ENCODE measurements around the gene CNTNAP2.

The CNTNAP2 gene

DNA sequence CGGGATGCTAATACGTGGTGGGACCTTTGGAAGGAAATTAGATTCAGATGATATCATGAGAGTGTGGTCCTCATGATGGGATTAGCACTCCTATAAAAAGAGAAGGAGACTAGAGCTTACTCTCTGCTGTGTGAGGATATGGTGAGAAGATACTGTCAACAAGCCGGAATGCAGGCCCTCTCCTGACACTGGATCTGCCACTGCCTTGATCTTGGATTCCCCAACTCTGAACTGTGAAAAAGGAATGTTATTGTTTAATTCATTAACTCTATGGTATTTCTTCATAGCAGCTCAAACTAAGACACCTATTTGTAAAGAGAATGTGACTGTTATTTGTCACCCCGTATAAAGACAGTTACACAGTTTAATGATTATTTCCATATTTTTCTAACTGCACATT, 1246.5 kb downstream of the CNTNAP2 start:
- DNase-seq = no peak
- Histone ChIP-seq H3K4me3 (ENCODE audit: low read depth, low read length) (no peak overlapping the region), H3K4me1 (no peaks in the 10 kb centered on the region), H3K36me3 (no peaks in the 10 kb centered on the region), H3K9me3 (no peaks in the 10 kb centered on the region), H3K27me3 (no peaks in the 10 kb centered on the region)
- TF ChIP-seq, protein P1, sequence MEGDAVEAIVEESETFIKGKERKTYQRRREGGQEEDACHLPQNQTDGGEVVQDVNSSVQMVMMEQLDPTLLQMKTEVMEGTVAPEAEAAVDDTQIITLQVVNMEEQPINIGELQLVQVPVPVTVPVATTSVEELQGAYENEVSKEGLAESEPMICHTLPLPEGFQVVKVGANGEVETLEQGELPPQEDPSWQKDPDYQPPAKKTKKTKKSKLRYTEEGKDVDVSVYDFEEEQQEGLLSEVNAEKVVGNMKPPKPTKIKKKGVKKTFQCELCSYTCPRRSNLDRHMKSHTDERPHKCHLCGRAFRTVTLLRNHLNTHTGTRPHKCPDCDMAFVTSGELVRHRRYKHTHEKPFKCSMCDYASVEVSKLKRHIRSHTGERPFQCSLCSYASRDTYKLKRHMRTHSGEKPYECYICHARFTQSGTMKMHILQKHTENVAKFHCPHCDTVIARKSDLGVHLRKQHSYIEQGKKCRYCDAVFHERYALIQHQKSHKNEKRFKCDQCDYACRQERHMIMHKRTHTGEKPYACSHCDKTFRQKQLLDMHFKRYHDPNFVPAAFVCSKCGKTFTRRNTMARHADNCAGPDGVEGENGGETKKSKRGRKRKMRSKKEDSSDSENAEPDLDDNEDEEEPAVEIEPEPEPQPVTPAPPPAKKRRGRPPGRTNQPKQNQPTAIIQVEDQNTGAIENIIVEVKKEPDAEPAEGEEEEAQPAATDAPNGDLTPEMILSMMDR (IDR thresholded peaks at IDR 0.05; ENCODE audit: low read depth, low read length) = no peak

DNA sequence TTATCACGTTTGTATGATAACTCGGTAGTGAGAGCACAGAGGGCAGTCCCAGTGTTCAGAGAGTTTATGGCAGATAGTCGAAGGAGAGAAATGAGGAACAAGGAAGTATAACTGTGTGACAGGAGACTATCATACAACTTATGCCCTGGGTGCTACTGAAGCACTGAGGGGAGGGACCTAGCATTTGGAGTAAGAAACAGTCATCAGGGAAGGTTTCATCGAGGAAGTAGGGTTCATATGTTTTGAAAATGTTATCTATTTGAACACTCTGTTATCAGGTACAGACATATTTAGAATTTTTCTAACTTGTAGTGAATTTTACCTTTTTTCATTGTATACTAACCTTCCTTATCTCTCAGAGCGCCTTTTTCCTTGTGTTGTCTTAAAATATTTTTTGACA, 1259.6 kb downstream of the CNTNAP2 start:
- TF ChIP-seq, protein P1 (IDR thresholded peaks at IDR 0.05; ENCODE audit: low read depth, low read length) = no peak
- Histone ChIP-seq H3K4me3 (ENCODE audit: low read depth, low read length) (no peak overlapping the region), H3K36me3 (no peaks in the 10 kb centered on the region), H3K27me3 (no peaks in the 10 kb centered on the region), H3K9me3 (no peaks in the 10 kb centered on the region), H3K4me1 (no peaks in the 10 kb centered on the region)
- DNase-seq = no peak

DNA sequence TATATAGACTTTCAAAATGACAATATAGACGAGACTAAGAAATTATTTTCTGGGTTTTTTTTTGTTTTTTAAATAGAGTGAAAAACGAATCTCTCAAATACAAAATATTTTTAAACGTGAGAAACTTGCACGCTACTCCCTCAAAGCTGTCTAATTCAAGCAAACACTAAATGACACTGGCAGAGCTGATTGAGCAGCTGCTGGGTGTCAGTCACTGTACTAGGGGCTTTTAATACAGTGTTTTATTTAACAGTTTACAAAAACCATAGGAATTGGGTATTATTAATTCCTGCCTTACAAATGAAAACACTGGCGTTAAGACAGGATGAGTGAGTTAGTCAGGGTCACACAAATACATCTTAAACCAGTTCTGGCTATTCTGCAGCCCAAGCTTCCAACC, 1264.3 kb downstream of the CNTNAP2 start:
- Histone ChIP-seq H3K27me3 (no peaks in the 10 kb centered on the region), H3K4me1 (no peaks in the 10 kb centered on the region), H3K9me3 (no peaks in the 10 kb centered on the region), H3K4me3 (ENCODE audit: low read depth, low read length) (no peak overlapping the region), H3K36me3 (no peaks in the 10 kb centered on the region)
- TF ChIP-seq, protein P1 (IDR thresholded peaks at IDR 0.05; ENCODE audit: low read depth, low read length) = no peak
- no peak for DNase-seq

DNA sequence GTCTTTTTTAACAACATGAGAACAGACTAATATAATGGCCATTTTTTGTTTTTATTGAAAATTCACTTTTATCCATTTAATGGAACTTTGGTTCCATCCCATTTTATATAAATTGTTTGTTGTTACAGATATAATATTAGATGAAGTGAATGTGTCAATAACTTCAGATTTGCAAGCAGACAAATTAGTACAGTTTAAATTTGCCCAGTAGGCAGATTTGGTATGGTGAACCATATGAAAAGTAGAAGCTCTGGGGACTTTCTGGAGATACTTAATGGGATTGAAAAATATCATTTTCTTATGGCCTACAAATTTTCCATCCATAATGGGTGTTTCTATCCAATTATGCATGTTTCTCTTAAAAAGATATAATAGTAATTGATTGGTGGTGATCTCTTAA, 1277.7 kb downstream of the CNTNAP2 start:
- DNase-seq = no peak
- H3K36me3 ChIP-seq = no peaks in the 10 kb centered on the region
- H3K4me3 ChIP-seq (ENCODE audit: low read depth, low read length) = no peak overlapping the region

DNA sequence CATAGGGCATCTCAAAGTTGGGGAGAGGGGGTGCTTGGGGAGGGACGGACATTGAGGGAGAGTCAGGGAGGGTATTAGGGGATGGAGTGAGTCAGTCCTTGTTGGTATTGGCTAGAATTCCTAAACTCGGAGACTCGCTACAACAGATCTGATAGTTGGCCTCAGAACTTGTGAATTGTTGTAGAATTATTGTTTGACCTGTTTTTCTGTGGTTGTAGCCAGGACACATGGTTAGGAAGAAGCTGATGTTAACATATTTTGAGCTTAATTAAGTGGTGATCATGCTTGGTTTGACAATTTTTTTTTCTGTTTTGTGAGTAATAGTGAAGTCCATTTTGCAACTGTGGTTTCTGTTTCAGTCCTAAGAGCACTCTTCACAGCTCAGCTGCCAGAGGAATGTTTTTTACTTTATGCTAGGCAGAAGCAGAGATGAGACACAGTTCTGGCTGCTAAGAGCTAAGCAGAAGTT, 1283.7 kb downstream of the CNTNAP2 start:
- TF ChIP-seq, protein P1 (IDR thresholded peaks at IDR 0.05; ENCODE audit: low read depth, low read length) = no peak
- Histone ChIP-seq H3K36me3 (no peaks in the 10 kb centered on the region), H3K4me1 (no peaks in the 10 kb centered on the region), H3K4me3 (ENCODE audit: low read depth, low read length) (no peak overlapping the region), H3K9me3 (no peaks in the 10 kb centered on the region), H3K27me3 (no peaks in the 10 kb centered on the region)
- no peak for DNase-seq

More for the DNA sequence above, 1277.7 kb downstream of the CNTNAP2 start:
- TF ChIP-seq, protein P1 (IDR thresholded peaks at IDR 0.05; ENCODE audit: low read depth, low read length) = no peak
- Histone ChIP-seq H3K27me3 (no peaks in the 10 kb centered on the region), H3K9me3 (no peaks in the 10 kb centered on the region), H3K4me1 (no peaks in the 10 kb centered on the region)

DNA sequence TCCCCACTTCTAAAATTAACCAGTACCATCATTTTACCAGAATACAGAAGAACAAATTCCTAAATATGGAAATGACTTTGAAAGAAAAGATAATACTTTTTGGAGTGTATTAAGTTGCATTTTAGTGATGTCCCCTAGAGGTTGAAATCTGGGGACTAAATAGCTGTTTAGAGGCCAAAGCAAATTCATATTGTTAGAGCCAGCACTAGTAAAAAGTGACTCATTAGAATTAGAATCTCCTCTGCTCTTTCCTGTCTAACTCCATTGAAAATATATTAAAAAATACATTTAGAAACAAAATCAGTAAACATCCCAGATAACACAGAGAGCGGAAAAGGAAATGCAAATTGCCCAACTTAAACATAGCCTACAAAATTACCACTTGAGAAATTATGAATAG, 1284.3 kb downstream of the CNTNAP2 start:
- H3K9me3 ChIP-seq = no peaks in the 10 kb centered on the region
- TF ChIP-seq, protein P1 (IDR thresholded peaks at IDR 0.05; ENCODE audit: low read depth, low read length) = no peak
- no peaks in the 10 kb centered on the region for H3K36me3 ChIP-seq
- DNase-seq = no peak
- no peaks in the 10 kb centered on the region for H3K27me3 ChIP-seq
- H3K4me1 ChIP-seq = no peaks in the 10 kb centered on the region
- no peak overlapping the region for H3K4me3 ChIP-seq (ENCODE audit: low read depth, low read length)
